NCI-H2107 treated with DMSO at 0.1 percent for 48 hours (cell line): ENCODE data around the gene YWHAQ.
"Not testable (repeated sequence)": the region's sequence is repeated elsewhere in the genome, so short reads cannot be mapped to it uniquely, and the experiment has no call there.

Source experiments
- DNase-seq: peaks from one replicate; lab custom pipeline; 2025; ENCODE audit not compliant: unreplicated experiment; lab: John Stamatoyannopoulos, UW

Gene YWHAQ

DNA sequence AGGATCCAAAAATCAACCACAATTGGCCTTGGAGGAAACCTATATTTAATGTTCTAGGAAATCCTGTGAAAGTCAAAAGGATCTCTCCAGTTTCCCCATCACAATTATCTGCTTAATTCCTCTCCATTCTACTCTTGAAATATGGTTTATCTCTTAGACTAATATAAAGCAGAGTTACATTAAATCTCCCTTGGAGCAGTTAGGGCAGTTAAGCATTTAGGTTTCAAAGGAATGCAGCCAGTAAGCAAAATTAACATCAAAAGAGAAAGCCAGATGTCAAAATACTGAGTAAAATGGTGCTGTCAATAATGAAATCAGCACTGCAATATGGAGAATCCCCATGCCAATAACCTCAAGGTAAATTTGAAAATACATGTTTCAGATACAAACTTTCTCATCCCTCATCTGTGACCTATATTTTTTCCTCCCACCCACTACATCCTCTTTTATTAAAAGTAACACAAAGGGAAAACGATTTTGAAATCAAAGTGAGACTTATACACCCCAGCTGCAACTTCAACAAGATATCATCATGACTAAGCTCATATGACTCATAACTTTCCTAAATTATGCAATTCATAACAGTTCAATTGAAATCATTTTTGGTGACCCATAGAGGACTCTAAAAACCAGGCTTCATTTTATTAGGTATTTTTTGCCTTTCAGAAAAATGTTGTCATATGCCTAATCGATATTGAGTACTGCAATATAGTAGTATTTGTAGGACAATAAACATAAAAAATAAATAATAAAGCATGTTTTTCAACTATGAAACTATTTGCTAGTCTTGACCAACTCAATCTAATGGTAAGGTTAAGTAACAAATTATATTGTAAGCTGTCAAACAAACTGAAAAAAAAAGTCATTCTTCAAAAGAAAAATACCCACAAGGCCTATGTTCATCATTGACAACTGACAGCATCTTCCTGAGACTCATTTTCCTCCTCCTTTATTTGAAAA lies 78.3 kb downstream of the YWHAQ start:
- DNase-seq: no peak

DNA sequence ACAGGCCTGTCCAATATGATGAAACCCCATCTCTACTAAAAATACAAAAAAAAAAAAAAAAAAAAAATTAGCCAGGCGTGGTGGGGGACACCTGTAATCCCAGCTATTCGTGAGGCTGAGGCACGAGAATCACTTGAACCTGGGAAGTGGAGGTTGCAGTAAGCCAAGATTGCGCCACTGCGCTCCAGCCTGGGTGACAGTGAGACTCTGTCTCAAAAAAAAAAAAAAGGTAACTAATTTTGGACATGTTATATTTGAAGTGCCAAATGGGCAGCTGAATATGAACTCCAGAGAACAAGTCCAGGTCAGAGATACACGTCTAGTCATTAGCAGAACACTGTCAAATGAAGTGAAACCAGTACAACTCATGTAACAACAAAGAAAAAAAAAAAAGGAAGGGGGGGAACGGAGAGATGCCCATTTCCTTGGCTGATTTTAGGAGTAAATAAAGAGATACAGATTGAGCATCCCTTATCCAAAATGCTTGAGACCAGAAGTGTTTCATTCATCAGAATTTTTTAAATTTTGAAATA lies 79.9 kb downstream of the YWHAQ start:
- not testable (repeated sequence) for DNase-seq

DNA sequence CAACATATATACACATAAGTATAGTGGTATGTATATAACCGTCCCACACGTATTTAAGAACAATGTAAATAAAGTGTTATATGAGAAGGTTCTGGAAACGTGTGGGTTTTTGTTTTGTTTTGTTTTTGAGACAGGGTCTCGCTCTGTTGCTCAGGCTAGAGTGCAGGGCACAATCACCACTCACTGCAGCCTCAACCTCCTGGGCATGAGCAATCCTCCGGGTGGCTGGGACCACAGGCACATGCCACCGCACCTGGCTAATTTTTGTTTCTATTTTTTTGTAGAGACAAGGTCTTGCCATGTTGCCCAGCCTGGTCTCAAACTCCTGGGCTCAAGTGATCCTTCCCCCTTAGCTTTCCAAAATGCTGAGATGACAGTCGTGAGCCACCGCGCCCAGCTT lies 81.4 kb downstream of the YWHAQ start:
- DNase-seq: no peak

- DNase-seq: no peak
Measured at GRCh38 chr2:9548506-9548905, 82.3 kb downstream of the YWHAQ start.

DNA sequence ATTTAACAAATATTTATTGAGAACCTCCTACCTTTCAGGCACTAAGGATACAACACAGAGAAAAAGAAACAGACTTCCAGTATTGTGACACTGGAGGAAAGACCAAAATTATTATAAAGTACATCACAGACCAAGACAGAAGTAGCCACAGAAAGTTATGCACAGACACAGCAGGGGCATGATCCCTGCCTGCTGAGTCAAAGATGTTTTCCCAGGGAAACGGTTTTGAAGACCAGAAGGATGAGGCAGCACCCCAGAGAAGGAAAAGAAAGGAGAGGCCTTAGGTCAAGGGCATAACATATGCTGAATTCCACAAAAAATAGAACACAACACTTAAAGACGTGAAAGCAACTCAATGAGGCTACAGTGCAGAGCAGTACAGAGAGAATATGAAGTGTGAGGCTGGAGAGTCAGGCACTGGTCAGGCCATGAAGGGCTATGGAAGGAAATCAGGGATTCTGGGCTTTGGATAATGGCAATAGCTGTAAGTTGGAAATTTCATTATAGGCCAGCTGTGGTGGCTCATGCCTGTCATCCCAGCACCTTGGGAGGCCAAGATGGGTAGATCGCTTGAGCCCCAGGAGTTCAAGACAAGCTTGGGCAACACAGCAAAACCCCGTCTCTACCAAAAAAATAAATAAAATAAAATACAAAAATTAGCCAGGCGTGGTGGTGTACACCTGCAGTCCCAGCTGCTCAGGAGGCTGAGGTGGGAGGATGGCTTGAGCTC lies 83.4 kb downstream of the YWHAQ start:
- no peak for DNase-seq

DNA sequence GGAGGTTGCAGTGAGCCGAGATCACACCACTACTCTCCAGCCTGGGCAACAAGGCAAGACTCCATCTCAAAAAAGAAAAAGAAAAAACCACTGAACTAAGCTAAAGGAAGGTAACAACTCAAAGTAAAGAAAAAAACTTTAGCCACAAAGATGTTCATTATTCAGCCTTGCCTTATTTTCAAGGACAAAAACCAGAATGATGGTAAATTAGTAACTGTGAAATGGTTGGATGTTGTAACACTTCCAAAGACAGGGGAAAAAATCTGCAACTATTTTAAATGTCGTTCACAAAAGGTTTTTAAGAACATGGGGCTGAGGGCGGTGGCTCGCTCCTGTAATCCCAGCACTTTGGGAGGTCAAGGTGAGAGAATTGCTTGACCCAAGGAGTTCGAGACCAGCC lies 85.3 kb downstream of the YWHAQ start:
- DNase-seq: no peak

DNA sequence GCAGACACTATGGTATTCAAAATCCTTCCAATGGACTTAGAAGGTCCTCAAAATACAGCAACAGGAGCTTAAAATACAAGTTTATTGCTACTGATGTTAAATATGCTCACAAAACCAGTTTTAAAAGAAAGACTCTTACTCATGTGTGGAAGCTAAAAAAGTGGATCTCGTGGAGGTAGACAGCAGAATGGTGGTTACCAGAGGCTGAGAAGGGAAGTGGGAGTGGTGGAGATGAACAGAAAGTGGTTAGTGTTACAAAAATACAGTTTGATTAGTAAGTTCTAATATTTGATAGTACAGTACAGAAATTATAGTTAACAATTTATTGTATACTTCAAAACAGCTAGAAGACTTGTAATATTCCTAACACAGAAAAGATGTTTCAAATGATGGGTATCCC lies 87.2 kb downstream of the YWHAQ start:
- no peak for DNase-seq

DNA sequence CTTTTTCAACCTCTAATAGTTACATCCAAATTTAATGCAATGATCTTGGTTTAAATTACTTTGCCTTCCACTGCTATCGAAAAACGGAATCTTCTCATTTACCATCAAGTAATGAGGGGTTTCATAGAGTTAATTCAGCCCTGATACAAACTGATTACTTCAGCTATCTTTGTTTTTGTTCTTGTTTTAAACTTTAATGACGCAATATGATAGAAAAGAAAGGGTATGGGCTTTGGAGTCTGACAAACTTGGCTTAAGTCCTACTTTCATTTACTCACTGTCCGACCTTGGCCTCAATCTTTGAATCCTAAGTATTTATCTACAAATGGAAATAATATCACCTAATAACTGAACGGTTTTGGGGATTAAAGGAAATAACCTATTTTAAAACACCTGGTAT lies 91.3 kb downstream of the YWHAQ start:
- DNase-seq: no peak

GRCh38 chr2:9538000-9538507 lies 92.7 kb downstream of the YWHAQ start:
- DNase-seq: no peak

DNA sequence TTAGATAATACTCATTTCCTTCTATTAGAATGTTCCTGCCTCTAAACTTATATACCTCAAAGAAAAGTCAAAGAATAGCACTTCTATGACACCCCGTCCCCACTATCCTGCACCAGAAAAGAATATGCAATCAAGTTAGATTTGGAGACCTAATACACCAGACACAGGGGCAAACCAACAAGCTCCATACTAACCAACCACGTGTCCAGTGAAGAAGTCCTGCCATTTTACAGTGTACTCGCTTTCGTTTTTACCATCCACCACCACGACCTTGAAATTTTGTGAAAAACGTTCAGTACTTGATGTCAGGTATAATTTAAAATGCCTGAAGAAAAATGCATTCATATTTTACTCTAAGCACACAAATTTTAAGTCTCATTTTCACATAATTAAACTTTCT lies 94.3 kb downstream of the YWHAQ start:
- no peak for DNase-seq

DNA sequence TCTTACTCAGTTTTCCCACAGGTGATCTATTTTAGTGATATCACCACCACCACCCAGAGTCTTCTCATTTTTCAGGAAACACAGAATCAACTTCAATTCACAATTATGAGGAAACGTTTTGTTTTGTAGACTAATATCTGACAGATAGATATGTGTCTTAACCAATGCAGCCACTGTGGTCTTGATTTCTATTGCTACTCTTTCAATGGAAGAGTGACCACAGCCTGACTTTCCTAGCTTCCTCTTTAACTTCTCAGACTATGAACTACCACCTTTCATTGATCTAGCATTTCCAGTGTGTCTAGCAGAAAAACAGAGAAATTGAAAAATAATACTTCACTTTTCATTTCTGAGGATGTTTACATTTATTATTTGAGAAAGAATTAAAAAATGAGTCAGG lies 95.6 kb downstream of the YWHAQ start:
- DNase-seq: no peak
